ENCODE data around the gene PRSS22. TPM values are rescaled to one million over a fixed set of nuclear protein-coding genes. Genes with fewer than 3 reads are reported as not detected.
A peak's percentile ranks its signal among the peaks of the same experiment; 100 is the strongest.

The PRSS22 gene
- total RNA-seq, 3 donors from 2014 or later: 1.6 to 29.0 (median 1.9) TPM

- peak; percentile 49 for ATAC-seq
- H3K36me3 ChIP-seq (ENCODE audit: low read depth): no peaks in the 10 kb centered on the region
- H3K9me3 ChIP-seq: peaks cover 7% of the 10 kb centered on the region
- H3K4me3 ChIP-seq: no peak overlapping the region
- H3K4me1 ChIP-seq (ENCODE audit: low read depth): peaks cover 5% of the 10 kb centered on the region
- DNase-seq: peak in 1 of 3 donors; percentile 62
- no peak for TF ChIP-seq CTCF (IDR thresholded peaks at IDR 0.05)
- intact Hi-C loops (cut with DNase I, micrococcal nuclease): no loop called here
These were observed 1.8 kb downstream of the PRSS22 start for GRCh38 chr16:2856061-2856670.

- peaks cover 3% of the 10 kb centered on the region for H3K9me3 ChIP-seq
- peak; percentile 4 for ATAC-seq
- DNase-seq: peak in 1 of 3 donors; percentile 24
- H3K4me1 ChIP-seq (ENCODE audit: low read depth): peaks cover 5% of the 10 kb centered on the region
- no peak overlapping the region for H3K4me3 ChIP-seq
- H3K36me3 ChIP-seq (ENCODE audit: low read depth): no peaks in the 10 kb centered on the region
- TF ChIP-seq CTCF (IDR thresholded peaks at IDR 0.05): no peak
- intact Hi-C loops (cut with DNase I, micrococcal nuclease): no loop called here
These were observed 2.4 kb downstream of the PRSS22 start for GRCh38 chr16:2855536-2855935.

- Histone ChIP-seq H3K4me1 (ENCODE audit: low read depth) (peaks cover 5% of the 10 kb centered on the region), H3K4me3 (no peak overlapping the region), H3K36me3 (ENCODE audit: low read depth) (no peaks in the 10 kb centered on the region), H3K9me3 (peaks cover 3% of the 10 kb centered on the region)
- no peak for TF ChIP-seq CTCF (IDR thresholded peaks at IDR 0.05)
- intact Hi-C loops (cut with DNase I, micrococcal nuclease): no loop called here
- DNase-seq (peak in 1 of 3 donors; percentile 23), ATAC-seq (no peak)
These were observed 3.2 kb downstream of the PRSS22 start for GRCh38 chr16:2854700-2855309.

GRCh38 chr16:2853531-2854073 is 4.4 kb downstream of the PRSS22 start:
- intact Hi-C loops (cut with DNase I, micrococcal nuclease): no loop called here
- peaks cover 3% of the 10 kb centered on the region for H3K9me3 ChIP-seq
- ATAC-seq: no peak
- H3K4me1 ChIP-seq (ENCODE audit: low read depth): peaks cover 5% of the 10 kb centered on the region
- no peaks in the 10 kb centered on the region for H3K36me3 ChIP-seq (ENCODE audit: low read depth)
- H3K4me3 ChIP-seq: no peak overlapping the region
- DNase-seq: no peak
- no peak for TF ChIP-seq CTCF (IDR thresholded peaks at IDR 0.05)

GRCh38 chr16:2852731-2853507 is 5.1 kb downstream of the PRSS22 start:
- ATAC-seq: no peak
- H3K9me3 ChIP-seq: peaks cover 3% of the 10 kb centered on the region

More at GRCh38 chr16:2852731-2853507, 5.1 kb downstream of the PRSS22 start:
- no peak overlapping the region for H3K4me3 ChIP-seq
- intact Hi-C loops (cut with DNase I, micrococcal nuclease): no loop called here
- H3K36me3 ChIP-seq (ENCODE audit: low read depth): no peaks in the 10 kb centered on the region
- TF ChIP-seq CTCF (IDR thresholded peaks at IDR 0.05): no peak
- H3K4me1 ChIP-seq (ENCODE audit: low read depth): peaks cover 5% of the 10 kb centered on the region
- no peak for DNase-seq

Data from mucosa of descending colon (tissue), 3 donors.